ENCODE data around the gene SPC24. TPM values are rescaled to one million over a fixed set of nuclear protein-coding genes. Genes with fewer than 3 reads are reported as not detected.

The SPC24 gene
- total RNA-seq, 2 experiments from 2014 or later = 60.5 to 70.9 TPM

DNA sequence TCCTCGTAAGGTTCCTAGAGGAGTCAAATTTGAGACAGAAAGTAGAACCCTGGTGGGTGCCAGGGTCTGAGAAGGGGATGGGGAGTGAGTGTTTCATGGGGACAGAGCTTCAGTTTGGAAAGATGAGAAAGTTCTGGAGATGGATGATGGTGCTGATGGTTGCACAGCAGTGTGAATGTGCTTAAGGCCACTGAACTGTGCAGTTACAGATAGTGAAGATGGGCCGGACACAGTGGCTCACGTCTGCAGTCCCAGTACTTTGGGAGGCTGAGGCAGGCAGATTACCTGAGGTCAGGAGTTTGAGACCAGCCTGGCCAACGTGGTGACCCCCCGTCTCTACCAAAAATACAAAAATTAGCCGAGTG lies 917 bp downstream of the SPC24 start:
- POLR2A ChIA-PET = interaction anchor here (1.0 to 3.4 kb wide), 8 partner anchors 9 to 185 kb away, joined by 3 to 21 read pairs (median 4); partner anchors contain the start of gene RAB3D

DNA sequence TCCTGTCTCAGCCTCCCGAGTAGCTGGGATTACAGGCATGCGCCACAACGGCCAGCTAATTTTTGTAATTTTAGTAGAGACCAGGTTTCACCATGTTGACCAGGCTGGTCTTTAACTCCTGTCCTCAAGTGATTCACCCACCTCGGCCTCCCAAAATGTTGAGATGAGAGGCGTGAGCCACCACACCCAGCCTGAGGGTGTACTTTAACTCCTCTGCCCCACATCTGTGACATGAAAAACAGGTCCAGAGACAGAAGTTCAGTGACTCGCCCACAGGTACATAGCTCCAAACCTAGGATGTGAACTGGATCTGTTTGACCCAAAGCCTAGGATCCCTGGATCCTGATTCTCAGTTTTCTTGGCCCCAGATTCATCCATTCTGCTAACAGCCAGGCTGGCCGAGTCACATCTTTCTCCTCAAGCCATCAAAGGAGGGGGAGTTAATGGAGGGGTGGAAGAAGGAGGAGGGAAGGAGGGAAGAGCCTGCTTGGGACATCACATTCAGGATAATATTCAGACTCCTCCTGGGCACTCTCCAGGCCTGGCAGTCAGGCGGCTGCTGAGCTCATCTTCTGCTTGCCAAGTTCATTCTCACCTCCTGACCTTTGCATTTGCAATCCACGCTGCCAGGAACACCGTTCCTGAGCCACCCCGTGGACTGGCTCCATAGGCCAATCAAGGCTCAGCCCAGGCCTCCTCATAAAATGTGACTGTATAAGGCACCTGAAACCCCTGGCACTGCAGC lies 3.1 kb downstream of the SPC24 start:
- TF ChIP-seq, protein P1, sequence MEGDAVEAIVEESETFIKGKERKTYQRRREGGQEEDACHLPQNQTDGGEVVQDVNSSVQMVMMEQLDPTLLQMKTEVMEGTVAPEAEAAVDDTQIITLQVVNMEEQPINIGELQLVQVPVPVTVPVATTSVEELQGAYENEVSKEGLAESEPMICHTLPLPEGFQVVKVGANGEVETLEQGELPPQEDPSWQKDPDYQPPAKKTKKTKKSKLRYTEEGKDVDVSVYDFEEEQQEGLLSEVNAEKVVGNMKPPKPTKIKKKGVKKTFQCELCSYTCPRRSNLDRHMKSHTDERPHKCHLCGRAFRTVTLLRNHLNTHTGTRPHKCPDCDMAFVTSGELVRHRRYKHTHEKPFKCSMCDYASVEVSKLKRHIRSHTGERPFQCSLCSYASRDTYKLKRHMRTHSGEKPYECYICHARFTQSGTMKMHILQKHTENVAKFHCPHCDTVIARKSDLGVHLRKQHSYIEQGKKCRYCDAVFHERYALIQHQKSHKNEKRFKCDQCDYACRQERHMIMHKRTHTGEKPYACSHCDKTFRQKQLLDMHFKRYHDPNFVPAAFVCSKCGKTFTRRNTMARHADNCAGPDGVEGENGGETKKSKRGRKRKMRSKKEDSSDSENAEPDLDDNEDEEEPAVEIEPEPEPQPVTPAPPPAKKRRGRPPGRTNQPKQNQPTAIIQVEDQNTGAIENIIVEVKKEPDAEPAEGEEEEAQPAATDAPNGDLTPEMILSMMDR (IDR thresholded peaks at IDR 0.05) = no peak
- Mint-ChIP-seq H3K4me3 (no peak overlapping the region), H3K27me3 (no peaks in the 10 kb centered on the region), H3K36me3 (ENCODE audit: low read depth) (peaks cover 37% of the 10 kb centered on the region), H3K9me3 (no peaks in the 10 kb centered on the region), H3K4me1 (ENCODE audit: low read depth) (peaks cover 5% of the 10 kb centered on the region), H3K27ac (no peak overlapping the region)
- intact Hi-C loops (cut with micrococcal nuclease) = no loop called here
- ChIA-PET POLR2A (interaction anchor here (0.7 kb wide), 1 partner anchor 11 kb away, joined by 3 read pairs; no protein-coding TSS in a partner anchor), CTCF (interaction anchor here (1.0 to 2.3 kb wide), 4 partner anchors 11 to 26 kb away, joined by 3 to 6 read pairs (median 3); no protein-coding TSS in a partner anchor)
- DNase-seq = no peak
- no peak for ATAC-seq

More for the DNA sequence above, 917 bp downstream of the SPC24 start:
- Mint-ChIP-seq H3K4me3 (peak overlapping the region; percentile 91), H3K27me3 (no peaks in the 10 kb centered on the region), H3K36me3 (ENCODE audit: low read depth) (peaks cover 28% of the 10 kb centered on the region), H3K9me3 (no peaks in the 10 kb centered on the region), H3K27ac (peak overlapping the region; percentile 75), H3K4me1 (ENCODE audit: low read depth) (peaks cover 5% of the 10 kb centered on the region)
- intact Hi-C loops (cut with micrococcal nuclease) = no loop called here
- no peak for ATAC-seq
- no peak for DNase-seq
- TF ChIP-seq, protein P1 (IDR thresholded peaks at IDR 0.05) = no peak
- CTCF ChIA-PET = interaction anchor here (2.4 kb wide), 1 partner anchor 28 kb away, joined by 7 read pairs; no protein-coding TSS in a partner anchor

DNA sequence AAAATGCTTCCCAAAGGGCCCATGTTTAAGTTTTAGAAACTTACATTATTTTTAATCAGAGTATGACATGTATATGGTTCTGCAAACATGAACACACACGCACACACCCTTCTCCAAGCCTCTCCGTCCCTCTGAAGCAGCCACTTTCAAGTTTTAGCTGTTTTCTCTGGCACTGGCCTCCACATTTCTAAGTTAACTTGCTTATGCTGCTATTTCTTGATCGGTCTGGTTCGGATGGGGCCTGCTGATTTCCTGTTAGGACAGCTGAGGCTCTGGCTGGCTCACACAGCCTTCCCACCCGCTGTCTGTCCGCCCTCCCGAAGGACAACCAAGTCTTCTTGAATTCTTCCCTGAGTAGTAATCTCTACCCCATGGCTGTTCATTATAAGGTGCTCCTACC lies 4.4 kb downstream of the SPC24 start:
- TF ChIP-seq, protein P1 (IDR thresholded peaks at IDR 0.05) = no peak
- H3K27me3 Mint-ChIP-seq = no peaks in the 10 kb centered on the region
- ChIA-PET CTCF (interaction anchor here (1.2 to 2.3 kb wide), 3 partner anchors 13 to 25 kb away, joined by 3 to 6 read pairs (median 3); no protein-coding TSS in a partner anchor), POLR2A (interaction anchor here (1.2 kb wide), 1 partner anchor 20 kb away, joined by 5 read pairs; no protein-coding TSS in a partner anchor)
- no peak for DNase-seq
- H3K4me3 Mint-ChIP-seq = no peak overlapping the region
- H3K4me1 Mint-ChIP-seq (ENCODE audit: low read depth) = peaks cover 5% of the 10 kb centered on the region
- intact Hi-C loops (cut with micrococcal nuclease) = no loop called here
- no peak for ATAC-seq
- peaks cover 43% of the 10 kb centered on the region for H3K36me3 Mint-ChIP-seq (ENCODE audit: low read depth)
- no peaks in the 10 kb centered on the region for H3K9me3 Mint-ChIP-seq
- no peak overlapping the region for H3K27ac Mint-ChIP-seq

DNA sequence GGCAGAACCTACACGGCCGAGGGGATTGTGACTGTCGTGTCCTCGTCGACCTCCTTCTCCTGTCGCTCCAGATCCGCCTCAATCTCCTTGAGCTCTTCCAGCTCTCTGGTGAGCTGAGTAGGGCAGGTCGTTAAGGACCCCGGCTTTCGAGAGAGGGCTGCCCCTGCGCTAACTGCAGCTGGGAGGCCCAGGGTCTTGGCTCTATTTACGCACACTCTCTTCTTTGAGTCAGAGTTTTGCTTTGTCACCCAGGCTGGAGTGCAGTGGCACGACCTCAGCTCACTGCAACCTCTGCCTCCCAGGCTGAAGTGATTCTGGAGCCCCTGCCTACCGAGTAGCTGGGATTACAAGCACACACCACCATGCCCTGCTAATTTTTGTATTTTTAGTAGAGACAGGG lies 7.6 kb downstream of the SPC24 start:
- H3K9me3 Mint-ChIP-seq = no peaks in the 10 kb centered on the region
- H3K27ac Mint-ChIP-seq = no peak overlapping the region
- H3K36me3 Mint-ChIP-seq (ENCODE audit: low read depth) = peaks cover 42% of the 10 kb centered on the region
- TF ChIP-seq, protein P1 (IDR thresholded peaks at IDR 0.05) = no peak
- H3K4me1 Mint-ChIP-seq (ENCODE audit: low read depth) = peaks cover 6% of the 10 kb centered on the region
- CTCF ChIA-PET = interaction anchor here (1.3 to 1.4 kb wide), 2 partner anchors 15 to 22 kb away, joined by 3 read pairs; no protein-coding TSS in a partner anchor
- no peak overlapping the region for H3K4me3 Mint-ChIP-seq
- ATAC-seq (no peak), DNase-seq (no peak)
- H3K27me3 Mint-ChIP-seq = no peaks in the 10 kb centered on the region
- POLR2A ChIA-PET = interaction anchor here (0.6 to 1.6 kb wide), 2 partner anchors 68 to 96 kb away, joined by 3 to 4 read pairs; no protein-coding TSS in a partner anchor
- intact Hi-C loops (cut with micrococcal nuclease) = no loop called here

DNA sequence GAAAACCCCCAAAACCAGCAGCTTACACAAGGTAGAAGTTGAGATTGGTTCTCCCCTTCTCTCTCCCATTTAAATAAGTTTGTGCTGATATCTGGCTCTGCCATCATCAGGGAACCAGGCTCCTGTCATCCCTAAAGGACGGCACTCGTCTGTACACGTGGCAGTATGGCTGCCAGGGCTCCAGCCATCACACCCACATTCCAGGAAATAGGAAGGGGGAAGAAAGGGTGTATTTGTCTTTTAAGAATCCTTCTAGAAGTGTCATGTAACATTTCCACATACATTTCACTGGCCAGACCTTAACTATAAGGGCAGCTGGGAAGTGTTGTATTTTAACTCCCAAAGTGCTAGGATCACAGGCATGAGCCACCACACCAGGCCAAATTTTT lies 10.1 kb downstream of the SPC24 start:
- DNase-seq (no peak), ATAC-seq (no peak)
- Mint-ChIP-seq H3K27me3 (no peaks in the 10 kb centered on the region), H3K9me3 (no peaks in the 10 kb centered on the region), H3K4me1 (ENCODE audit: low read depth) (peaks cover 9% of the 10 kb centered on the region), H3K27ac (no peak overlapping the region), H3K4me3 (no peak overlapping the region), H3K36me3 (ENCODE audit: low read depth) (peaks cover 29% of the 10 kb centered on the region)
- intact Hi-C loops (cut with micrococcal nuclease) = no loop called here
- POLR2A ChIA-PET = interaction anchor here (3.7 kb wide), 1 partner anchor 10 kb away, joined by 21 read pairs; the partner anchor contains the start of gene SPC24
- TF ChIP-seq, protein P1 (IDR thresholded peaks at IDR 0.05) = no peak
- CTCF ChIA-PET = interaction anchor here (1.1 kb wide), 1 partner anchor 19 kb away, joined by 3 read pairs; no protein-coding TSS in a partner anchor

Measured in activated CD8-positive, alpha-beta T cell treated with anti-CD3 and anti-CD28 coated beads for 36 hours (primary cell).